Astrocyte (in vitro differentiated cells and primary cell): ENCODE measurements around the gene LCE2C.

Source experiments
- CTCF ChIP-seq: IDR thresholded peaks from 2 replicates; pipeline ENCODE4 v1.5.1; 2011; ENCODE audit warnings: low read depth, mild to moderate bottlenecking, inconsistent platforms, low read length, moderate library complexity; ENCODE audit not compliant: insufficient read depth
- EZH2 ChIP-seq: IDR thresholded peaks from 2 replicates; pipeline ENCODE4 v1.6.1; 2012; ENCODE audit warnings: mild to moderate bottlenecking, low read length, inconsistent platforms; ENCODE audit not compliant: insufficient read depth

GRCh38 chr1:152725261-152725660 is 50.2 kb downstream of the LCE2C start:
- TF ChIP-seq CTCF (no peak), EZH2 (no peak)
